ENCODE results near the gene PDE6B. TPM values are rescaled to one million over a fixed set of nuclear protein-coding genes. Genes with fewer than 3 reads are reported as not detected.
A peak's percentile ranks its signal among the peaks of the same experiment; 100 is the strongest.

PDE6B gene
- total and polyA plus RNA-seq, 2 of the 13 experiments (the other 11 are each of a cell fraction or from before 2014, with no cell fraction given) = 0.38 to 0.40 TPM

GRCh38 chr4:682490-683172, 57.3 kb downstream of the PDE6B start (continued):
- TF ChIP-seq HMGXB4 (CRISPR knock-in tag; IDR thresholded peaks at IDR 0.05; ENCODE audit: borderline replicate concordance in 1 of 2, low read depth in 1 of 2) = 0 out of 4 replicates have a peak, but pooled peaks of 1 of the 2 experiments have one; percentile 15
- TF ChIP-seq FOXC1 (CRISPR knock-in tag; IDR thresholded peaks at IDR 0.05; ENCODE audit: borderline replicate concordance) = 0 out of 2 replicates have a peak, but pooled peaks have one; percentile 4
- TF ChIP-seq CTCF (CRISPR knock-in tag; IDR thresholded peaks at IDR 0.05) = peak; percentile 22; the same call in 1 of the 2 replicates

- H3K27ac ChIP-seq (ENCODE audit: extremely low read length, insufficient read depth, low read length) = no peak overlapping the region
- peak; percentile 7 for ATAC-seq
- BruUV-seq (replicated peaks) = no TSS peak
- no peak for TF ChIP-seq ZXDC (CRISPR knock-in tag; IDR thresholded peaks at IDR 0.05)
- TF ChIP-seq ARID5B (CRISPR knock-in tag; IDR thresholded peaks at IDR 0.05) = no peak
- no peak for TF ChIP-seq ZNF432 (CRISPR knock-in tag; IDR thresholded peaks at IDR 0.05; ENCODE audit: borderline replicate concordance)
- no peak for TF ChIP-seq NFKB2 (CRISPR knock-in tag; IDR thresholded peaks at IDR 0.05; ENCODE audit: borderline replicate concordance)
- no peak for TF ChIP-seq ZNF33A (CRISPR knock-in tag; IDR thresholded peaks at IDR 0.05; ENCODE audit: borderline replicate concordance)
Measured at GRCh38 chr4:683247-683897, 58.0 kb downstream of the PDE6B start.

More at GRCh38 chr4:683247-683897, 58.0 kb downstream of the PDE6B start:
- intact Hi-C loops (cut with micrococcal nuclease; ENCODE audit: unreplicated experiment) = no loop called here
- Histone ChIP-seq H3K79me2 (ENCODE audit: insufficient read depth, low read length) (no peaks in the 10 kb centered on the region), H3K4me3 (replicated peaks in 1 of 3; ENCODE audit: insufficient read depth in 1 of 3, low read depth in 2 of 3, low read length in 3 of 3) (peak overlapping the region in 1 of 3 experiments; percentile 66; a peak in 1 of 6 replicates), H3K27me3 (ENCODE audit: control insufficient read depth in 1 of 2, insufficient read depth in 2 of 2, low read length in 2 of 2) (0 out of 5 replicates have a peak, but pooled peaks cover 0 to 1% of the 10 kb centered on the region in 2 experiments), H3K4me2 (ENCODE audit: low read depth, low read length) (peak overlapping the region; percentile 82), H3K36me3 (replicated peaks in 1 of 2; ENCODE audit: control insufficient read depth in 1 of 2, insufficient read depth in 2 of 2, low read length in 2 of 2) (no peaks in the 10 kb centered on the region), H2AFZ (ENCODE audit: low read length) (no peak overlapping the region), H3K9ac (ENCODE audit: insufficient read depth, low read depth, low read length) (peak overlapping the region; percentile 7; the same call in 1 of the 2 replicates), H3K9me3 (ENCODE audit: low read length) (no peaks in the 10 kb centered on the region), H3K4me1 (ENCODE audit: insufficient read depth, low read length) (peaks cover 87% of the 10 kb centered on the region), H4K20me1 (ENCODE audit: insufficient read depth, low read length) (no peaks in the 10 kb centered on the region)
- CTCF ChIA-PET (ENCODE audit: low intra/inter-chr PET ratio, low total read pairs) = interaction anchor here (1.6 kb wide), 1 partner anchor 17 kb away, joined by 7 read pairs; no protein-coding TSS in a partner anchor
- DNase-seq (ENCODE audit: low spot score) = no peak
- POLR2A ChIA-PET = interaction anchor here (1.2 to 1.6 kb wide), 2 partner anchors 9 to 17 kb away, joined by 4 to 9 read pairs; partner anchors contain the start of genes ATP5ME and MYL5
- WGBS (ENCODE audit: low lambda C conversion rate) = 80% methylated on average over 1 of the region's 25 CpGs
- no peak for FAIRE-seq
- in situ Hi-C loops (cut with HindIII; ENCODE audit: extremely low pct_ligation_motif_present, low pct_unique_long_range_greater_than_20kb) = no loop called here
